Keratinocyte (primary cell): Measurements from ENCODE around the gene MEF2A. TPM values are rescaled to one million over a fixed set of nuclear protein-coding genes. Genes with fewer than 3 reads are reported as not detected.

Source experiments
- DNase-seq: peaks from one replicate; pipeline ENCODE4 v3.0.0-alpha.2; 2011; ENCODE audit warnings: low read depth, missing footprints, low spot score
- FAIRE-seq: peaks from 2 replicates; lab custom pipeline; 2011; peaks lifted over from hg19 to GRCh38; lab: Jason Lieb, UNC
- H2AFZ ChIP-seq: 2 replicates; pipeline ENCODE4 v1.6.0; 2012; ENCODE audit warnings: low read length, control low read depth, inconsistent platforms; ENCODE audit not compliant: control insufficient read depth
- H3K27ac ChIP-seq: 2 replicates; pipeline ENCODE4 v1.5.1; 2011; ENCODE audit warnings: low read length; ENCODE audit not compliant: control insufficient read depth, insufficient read depth
- H3K27me3 ChIP-seq: 3 replicates; pipeline ENCODE4 v1.6.0; 2011; ENCODE audit warnings: low read length; ENCODE audit not compliant: control insufficient read depth, insufficient read depth; ENCODE audit errors: extremely low read depth
- H3K36me3 ChIP-seq, 2 experiments: 2 replicates in 1 of 2; 3 replicates in 1 of 2; pipeline ENCODE4 v1.5.1; 2011; ENCODE audit warnings: low read length in 2 of 2, mild to moderate bottlenecking in 1 of 2; ENCODE audit not compliant: control insufficient read depth in 2 of 2, insufficient read depth in 2 of 2; ENCODE audit errors: extremely low read depth in 1 of 2
- H3K4me1 ChIP-seq: 3 replicates; pipeline ENCODE4 v1.5.1; 2011; ENCODE audit warnings: low read length; ENCODE audit not compliant: control insufficient read depth, insufficient read depth; ENCODE audit errors: extremely low read depth
- H3K4me2 ChIP-seq: 3 replicates; pipeline ENCODE4 v1.6.0; 2011; ENCODE audit warnings: low read depth, low read length; ENCODE audit not compliant: control insufficient read depth, insufficient read depth; ENCODE audit errors: extremely low read depth
- H3K4me3 ChIP-seq, 3 experiments: fragments of 200-600 bp in 1 of 3; sonication (generic) in 1 of 3; 2 replicates in 2 of 3; 3 replicates in 1 of 3; pipeline ENCODE4 v1.5.1; 2011 to 2016; ENCODE audit warnings: low read length in 3 of 3, mild to moderate bottlenecking in 3 of 3, control low read depth in 2 of 3, inconsistent platforms in 1 of 3, low read depth in 1 of 3, mixed read lengths in 1 of 3, mixed run types in 1 of 3, moderate library complexity in 1 of 3; ENCODE audit not compliant: control insufficient read depth in 2 of 3, insufficient read depth in 2 of 3; ENCODE audit errors: extremely low read depth in 1 of 3
- H3K79me2 ChIP-seq: 2 replicates; pipeline ENCODE4 v1.6.0; 2012; ENCODE audit warnings: low read length; ENCODE audit not compliant: control insufficient read depth, insufficient read depth
- H3K9ac ChIP-seq: 3 replicates; pipeline ENCODE4 v1.6.0; 2011; ENCODE audit warnings: low read length; ENCODE audit not compliant: control insufficient read depth, insufficient read depth; ENCODE audit errors: extremely low read depth
- H3K9me1 ChIP-seq: 3 replicates; pipeline ENCODE4 v1.6.0; 2011; ENCODE audit warnings: low read length; ENCODE audit not compliant: control insufficient read depth, insufficient read depth; ENCODE audit errors: extremely low read depth
- H3K9me3 ChIP-seq: 2 replicates; pipeline ENCODE4 v1.5.1; 2012; ENCODE audit warnings: low read depth, low read length; ENCODE audit not compliant: control insufficient read depth
- H4K20me1 ChIP-seq: 3 replicates; pipeline ENCODE4 v1.6.0; 2011; ENCODE audit warnings: low read length; ENCODE audit not compliant: control insufficient read depth, insufficient read depth; ENCODE audit errors: extremely low read depth
- EZH2 ChIP-seq: IDR thresholded peaks from one replicate; pipeline ENCODE4 v1.6.1; 2012; ENCODE audit warnings: inconsistent platforms, mild to moderate bottlenecking, low read length, moderate library complexity
- dilution Hi-C: fragments of 300-500 bp; cut with MboI; formaldehyde crosslinking; loops from one replicate; pipeline ENCODE4 v1.7.0; 2020; ENCODE audit warnings: low sequenced_read_pairs; ENCODE audit not compliant: extremely low pct_ligation_motif_present
- polyA plus RNA-seq, 5 experiments: library from polyadenylated mRNA; depleted of rRNA in 3 of 5; stranded (reverse) in 3 of 5; stranded (forward) in 1 of 5; unstranded in 1 of 5; fragments of >200 nt; gene quantifications; 1 replicate in 1 of 5; 2 replicates in 3 of 5; 3 replicates in 1 of 5; pipeline versions ENCODE4 v1.2.1 to v1.2.3, GENCODE V29; 2011 to 2012; ENCODE audit warnings: missing spikeins in 2 of 5, low read depth in 1 of 5, low replicate concordance in 1 of 5
- TF ChIP-seq, protein P1 (sequence below), 3 experiments: IDR thresholded peaks in 1 of 3; conservative IDR thresholded peaks in 1 of 3; optimal IDR thresholded peaks in 1 of 3; 2 replicates in 2 of 3; 3 replicates in 1 of 3; pipeline versions ENCODE3 to v1.5.1; 2011; ENCODE audit warnings: low read length in 3 of 3, mild to moderate bottlenecking in 3 of 3, moderate library complexity in 2 of 3, control low read depth in 1 of 3, inconsistent platforms in 1 of 3; ENCODE audit not compliant: insufficient read depth in 2 of 3; ENCODE audit errors: extremely low read depth in 1 of 3

Gene MEF2A
- polyA plus RNA-seq, 1 donor (not counting 4 experiments of a cell fraction or from before 2014, with no cell fraction given): 27.4 TPM

DNA sequence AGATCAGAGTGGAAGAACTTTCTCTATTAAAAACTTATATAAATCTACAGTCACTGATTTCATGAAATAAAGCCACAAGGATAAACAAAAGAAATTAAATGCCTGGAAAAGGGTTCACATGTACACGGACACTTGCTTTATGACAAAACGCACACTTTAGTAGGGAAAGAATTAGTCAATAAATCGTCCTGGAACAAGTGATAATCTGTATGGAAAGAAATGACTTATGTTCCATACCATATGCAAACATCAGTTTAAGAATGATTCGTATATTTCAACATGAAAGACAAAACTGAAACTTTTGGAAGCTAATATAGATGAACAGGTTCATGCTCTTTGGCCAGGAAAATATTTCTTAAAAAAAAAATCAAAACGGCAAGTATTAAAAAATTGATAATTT lies 40.2 kb downstream of the MEF2A start:
- peak overlapping the region; percentile 12 for H2AFZ ChIP-seq
- peak overlapping the region in 1 of 3 experiments; percentile 25 for H3K4me3 ChIP-seq
- no peaks in the 10 kb centered on the region for H3K27me3 ChIP-seq
- H3K4me2 ChIP-seq: peak overlapping the region; percentile 72
- peaks cover 0 to 3% of the 10 kb centered on the region in 2 experiments for H3K36me3 ChIP-seq
- H3K9ac ChIP-seq: peak overlapping the region; percentile 40
- TF ChIP-seq EZH2: no peak
- TF ChIP-seq, protein P1, sequence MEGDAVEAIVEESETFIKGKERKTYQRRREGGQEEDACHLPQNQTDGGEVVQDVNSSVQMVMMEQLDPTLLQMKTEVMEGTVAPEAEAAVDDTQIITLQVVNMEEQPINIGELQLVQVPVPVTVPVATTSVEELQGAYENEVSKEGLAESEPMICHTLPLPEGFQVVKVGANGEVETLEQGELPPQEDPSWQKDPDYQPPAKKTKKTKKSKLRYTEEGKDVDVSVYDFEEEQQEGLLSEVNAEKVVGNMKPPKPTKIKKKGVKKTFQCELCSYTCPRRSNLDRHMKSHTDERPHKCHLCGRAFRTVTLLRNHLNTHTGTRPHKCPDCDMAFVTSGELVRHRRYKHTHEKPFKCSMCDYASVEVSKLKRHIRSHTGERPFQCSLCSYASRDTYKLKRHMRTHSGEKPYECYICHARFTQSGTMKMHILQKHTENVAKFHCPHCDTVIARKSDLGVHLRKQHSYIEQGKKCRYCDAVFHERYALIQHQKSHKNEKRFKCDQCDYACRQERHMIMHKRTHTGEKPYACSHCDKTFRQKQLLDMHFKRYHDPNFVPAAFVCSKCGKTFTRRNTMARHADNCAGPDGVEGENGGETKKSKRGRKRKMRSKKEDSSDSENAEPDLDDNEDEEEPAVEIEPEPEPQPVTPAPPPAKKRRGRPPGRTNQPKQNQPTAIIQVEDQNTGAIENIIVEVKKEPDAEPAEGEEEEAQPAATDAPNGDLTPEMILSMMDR (optimal IDR thresholded peaks at IDR 0.05 in 1 of 3, IDR thresholded peaks at IDR 0.05 in 1 of 3, conservative IDR thresholded peaks at IDR 0.05 in 1 of 3; ENCODE audit: extremely low read depth in 1 of 3, insufficient read depth in 2 of 3, low read length in 3 of 3): no peak
- H3K9me1 ChIP-seq: no peaks in the 10 kb centered on the region
- dilution Hi-C loops: no loop called here
- peaks cover 53% of the 10 kb centered on the region for H3K79me2 ChIP-seq
- DNase-seq (no peak), FAIRE-seq (peak; percentile 43)
- no peaks in the 10 kb centered on the region for H3K9me3 ChIP-seq
- peaks cover 15% of the 10 kb centered on the region for H3K4me1 ChIP-seq
- H3K27ac ChIP-seq: peak overlapping the region; percentile 62
- H4K20me1 ChIP-seq: no peaks in the 10 kb centered on the region

- peaks cover 0 to 3% of the 10 kb centered on the region in 2 experiments for H3K36me3 ChIP-seq
- H4K20me1 ChIP-seq: no peaks in the 10 kb centered on the region
- peaks cover 55% of the 10 kb centered on the region for H3K79me2 ChIP-seq
- FAIRE-seq (no peak), DNase-seq (no peak)
- H3K4me1 ChIP-seq: peaks cover 15% of the 10 kb centered on the region
- no peak overlapping the region for H3K27ac ChIP-seq
- dilution Hi-C loops: no loop called here
- no peak overlapping the region for H2AFZ ChIP-seq
- no peak overlapping the region for H3K4me3 ChIP-seq
- no peak overlapping the region for H3K9ac ChIP-seq
- TF ChIP-seq, protein P1 (optimal IDR thresholded peaks at IDR 0.05 in 1 of 3, IDR thresholded peaks at IDR 0.05 in 1 of 3, conservative IDR thresholded peaks at IDR 0.05 in 1 of 3; ENCODE audit: extremely low read depth in 1 of 3, insufficient read depth in 2 of 3, low read length in 3 of 3): no peak
- no peak for TF ChIP-seq EZH2
- H3K9me1 ChIP-seq: no peaks in the 10 kb centered on the region
- no peak overlapping the region for H3K4me2 ChIP-seq
- H3K9me3 ChIP-seq: no peaks in the 10 kb centered on the region
- H3K27me3 ChIP-seq: no peaks in the 10 kb centered on the region
Observed at GRCh38 chr15:99606646-99607045, 40.9 kb downstream of the MEF2A start.
